TTC549 (cell line): Measurements from ENCODE around the gene MOXD1.

Experiments
- FAIRE-seq: peaks from 2 replicates; lab custom pipeline; 2012; peaks lifted over from hg19 to GRCh38; lab: Jason Lieb, UNC

MOXD1 gene

DNA sequence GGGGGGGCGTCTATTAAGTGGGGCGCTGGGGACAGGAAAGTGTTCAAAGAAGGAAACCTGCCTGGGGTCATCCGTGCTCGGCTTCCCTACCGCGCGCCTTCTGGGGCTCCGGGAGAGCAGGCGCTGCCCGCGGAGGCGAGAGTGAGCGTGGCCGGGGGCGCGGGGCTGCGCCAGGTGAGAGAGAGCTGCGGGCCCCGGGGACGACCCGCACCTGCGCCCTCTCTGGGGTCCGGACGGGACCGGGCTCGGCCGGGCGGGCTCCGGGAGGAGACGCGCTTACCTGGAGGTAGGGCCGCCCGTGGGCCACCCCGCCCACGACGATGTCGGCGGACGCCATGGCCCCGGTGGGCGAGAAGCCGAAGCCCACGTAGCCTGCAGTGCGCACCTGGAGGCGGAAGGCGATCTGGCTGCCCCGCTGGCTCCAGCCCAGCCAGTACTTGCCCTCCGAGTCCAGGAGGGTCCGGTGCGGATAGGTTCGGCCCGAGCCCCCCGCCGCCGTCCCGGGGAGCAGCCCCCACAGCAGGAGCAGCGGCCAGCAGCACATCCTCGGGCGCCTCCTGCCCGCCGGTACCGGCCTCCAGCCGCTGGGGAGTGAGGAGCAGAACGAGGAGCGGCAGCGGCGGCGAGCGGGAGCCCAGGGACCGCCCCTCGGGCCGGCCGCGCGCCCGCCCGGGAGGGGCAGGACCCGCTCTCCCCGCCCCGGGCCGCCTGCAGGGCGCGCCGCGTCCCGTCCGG, at the start of gene MOXD1:
Gene MOXD1, minus strand, starts transcription at position 593 of the 735 bp plus-strand sequence. Its CDS starts 49 bp downstream, at position 544.
- no peak for FAIRE-seq

DNA sequence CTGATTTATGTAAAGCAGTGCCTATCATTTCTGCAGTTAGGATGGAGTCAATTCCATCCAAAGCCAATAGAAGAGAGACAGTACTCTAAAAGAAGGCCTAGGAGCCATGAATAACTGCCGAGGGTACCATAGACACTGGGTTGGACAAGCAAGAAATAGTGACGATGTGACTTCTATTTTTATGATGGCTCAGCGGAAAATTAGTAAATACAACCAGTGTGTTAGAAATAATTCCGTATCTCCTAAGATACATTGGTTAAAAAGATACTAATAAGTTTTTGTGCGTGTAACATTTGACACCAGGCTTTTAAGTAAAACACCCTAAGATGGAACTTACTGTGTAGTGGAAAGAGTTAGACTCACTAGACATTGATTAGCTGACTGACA, 45.6 kb upstream of the MOXD1 start:
- FAIRE-seq, result no peak

DNA sequence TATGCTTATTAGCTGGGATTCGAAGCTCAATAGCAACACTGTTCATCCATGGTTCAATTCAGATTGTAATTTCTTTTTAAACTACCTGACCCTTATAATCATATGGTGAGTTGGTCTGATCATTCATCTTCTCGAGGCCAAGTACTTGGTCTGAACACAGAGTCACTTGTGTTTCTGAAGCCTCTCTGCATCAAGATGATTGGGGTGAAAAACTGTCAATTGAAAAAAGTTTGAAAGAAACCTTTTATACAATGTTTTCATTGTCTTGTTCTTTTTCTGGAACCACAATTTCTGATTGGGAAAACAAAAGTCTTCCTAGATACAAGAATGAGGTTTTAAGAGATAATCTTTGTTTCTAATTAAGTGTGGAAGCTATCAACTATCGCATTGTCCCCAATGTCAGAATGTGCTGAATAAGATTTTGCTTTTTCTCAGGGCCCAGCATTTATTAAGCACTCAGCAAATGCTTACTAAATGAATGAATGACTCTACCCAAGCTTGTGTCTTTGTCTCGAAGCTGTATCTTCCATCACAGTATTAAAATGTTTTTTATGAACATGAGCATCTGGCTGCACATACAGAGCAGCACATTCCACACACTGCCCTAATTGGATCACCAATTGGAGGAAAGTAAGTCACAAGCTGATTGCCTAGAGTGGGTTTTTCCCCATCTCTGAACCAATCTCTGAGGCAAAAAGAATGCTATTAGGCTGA, 45.0 kb upstream of the MOXD1 start:
- no peak for FAIRE-seq

GRCh38 chr6:132445201-132445951, 44.1 kb upstream of the MOXD1 start:
- no peak for FAIRE-seq

GRCh38 chr6:132443206-132443605, 41.9 kb upstream of the MOXD1 start:
- FAIRE-seq, result no peak

- FAIRE-seq, result no peak
Measured at GRCh38 chr6:132430110-132430509, 28.8 kb upstream of the MOXD1 start.

DNA sequence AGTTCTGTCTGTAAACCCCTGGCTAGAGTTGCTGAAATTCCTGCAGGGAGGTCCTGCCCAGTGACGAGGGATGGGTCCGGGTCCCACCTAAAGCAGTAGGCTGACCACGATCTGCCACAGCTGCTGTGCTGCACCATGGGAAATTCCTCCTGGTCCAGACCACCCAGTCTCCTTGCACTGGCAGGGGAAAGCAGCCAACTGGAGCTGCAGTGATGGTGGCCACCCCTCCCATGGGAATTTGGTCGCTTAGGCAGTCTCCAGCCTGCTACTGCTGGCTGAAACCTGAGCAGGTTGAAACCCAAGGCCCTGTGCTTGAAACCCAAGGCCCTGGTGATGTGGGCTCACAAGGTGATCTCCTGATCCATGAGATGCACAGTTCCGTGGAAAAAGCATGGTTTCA, 23.9 kb upstream of the MOXD1 start:
- FAIRE-seq, result no peak

GRCh38 chr6:132423839-132424238, 22.6 kb upstream of the MOXD1 start:
- no peak for FAIRE-seq

DNA sequence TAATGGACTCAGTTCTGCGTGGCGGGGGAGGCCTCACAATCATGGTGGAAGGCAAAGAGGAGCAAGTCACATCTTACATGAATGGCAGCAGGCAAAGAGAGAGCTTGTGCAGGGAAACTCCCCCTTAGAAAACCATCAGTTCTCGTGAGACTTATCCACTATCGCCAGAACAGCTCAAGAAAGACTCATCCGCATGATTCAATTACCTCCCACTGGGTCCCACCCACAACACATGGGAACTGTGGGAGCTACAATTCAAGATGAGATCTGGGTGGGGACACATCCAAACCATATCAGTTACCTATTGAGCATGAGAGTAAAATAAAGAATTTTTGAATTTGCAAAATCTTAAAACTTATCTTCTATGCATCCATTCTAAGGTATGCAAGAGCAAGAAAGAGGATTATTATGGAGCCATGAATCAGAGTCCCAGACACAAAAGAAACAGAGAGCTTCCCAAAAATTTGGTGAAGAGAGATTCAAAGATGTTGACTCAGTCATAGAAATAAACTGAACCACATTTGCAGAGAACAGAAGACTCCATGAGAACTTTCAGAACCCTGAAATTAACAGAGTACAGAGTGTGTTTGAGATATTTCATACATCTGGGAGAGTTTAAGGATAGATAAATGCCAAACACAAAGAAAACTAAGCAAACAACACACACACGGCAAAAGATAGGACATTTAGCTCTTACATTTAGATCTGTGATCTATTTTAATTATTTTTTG, 17.1 kb upstream of the MOXD1 start:
- no peak for FAIRE-seq

GRCh38 chr6:132414761-132415160, 13.5 kb upstream of the MOXD1 start:
- FAIRE-seq, result no peak

DNA sequence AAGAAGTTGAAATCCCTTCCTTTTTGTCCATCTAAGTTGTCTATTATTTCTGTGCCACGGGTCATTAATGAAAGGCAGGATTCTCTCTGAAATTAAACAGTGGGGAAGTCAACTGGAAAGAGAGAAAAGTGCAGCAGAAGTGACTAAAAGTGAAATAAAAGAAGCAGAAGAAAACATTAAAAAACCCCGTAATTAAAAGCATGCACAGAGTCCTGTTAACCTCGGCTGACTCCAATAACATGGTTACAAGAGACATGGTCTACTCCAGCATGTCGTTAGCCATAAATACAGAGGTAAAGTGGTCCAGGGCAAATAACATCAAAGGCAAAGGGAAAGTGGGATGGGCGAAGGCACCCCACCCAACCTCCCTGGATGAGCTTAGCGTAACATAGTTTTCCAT, 13.0 kb upstream of the MOXD1 start:
- FAIRE-seq, result no peak

- FAIRE-seq, result no peak
Measured at GRCh38 chr6:132413499-132413802, 12.2 kb upstream of the MOXD1 start.

DNA sequence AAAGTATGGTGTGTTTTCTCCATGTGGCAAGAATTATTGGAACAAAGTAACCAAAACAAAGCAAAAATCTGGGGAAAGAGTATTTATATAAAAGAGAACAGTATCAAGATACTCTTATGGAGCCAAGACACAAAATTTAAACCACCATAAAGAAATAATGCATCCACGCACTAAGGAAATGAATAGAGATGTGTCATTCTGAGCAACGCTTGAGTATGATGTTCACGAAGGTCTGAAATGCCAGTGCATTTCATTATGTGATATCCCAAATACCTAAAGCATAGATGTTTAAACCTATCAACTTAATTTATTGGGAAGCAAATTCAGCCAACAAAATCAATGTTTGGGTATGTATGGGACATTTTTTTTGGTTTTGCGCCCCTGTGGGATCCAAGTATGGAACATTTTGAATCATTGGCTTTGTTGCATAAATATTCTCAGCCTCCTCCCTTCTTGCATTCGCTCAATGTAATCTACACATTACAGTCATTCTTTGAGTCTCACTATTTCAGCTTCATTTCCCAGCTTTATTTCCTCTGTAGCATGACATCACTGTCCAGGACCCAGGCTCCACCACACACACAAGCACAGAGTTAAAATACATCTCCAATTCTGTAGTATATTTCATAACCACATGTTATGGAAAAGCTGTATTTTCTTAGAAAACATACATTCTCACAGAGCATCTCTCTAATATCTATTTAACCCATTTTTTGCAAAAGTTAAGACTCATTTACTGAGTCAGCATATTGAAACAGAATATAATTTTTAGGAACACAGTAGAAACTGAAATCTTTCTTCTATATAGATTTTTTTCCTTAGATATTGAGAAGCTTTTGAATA, 11.6 kb upstream of the MOXD1 start:
- no peak for FAIRE-seq

DNA sequence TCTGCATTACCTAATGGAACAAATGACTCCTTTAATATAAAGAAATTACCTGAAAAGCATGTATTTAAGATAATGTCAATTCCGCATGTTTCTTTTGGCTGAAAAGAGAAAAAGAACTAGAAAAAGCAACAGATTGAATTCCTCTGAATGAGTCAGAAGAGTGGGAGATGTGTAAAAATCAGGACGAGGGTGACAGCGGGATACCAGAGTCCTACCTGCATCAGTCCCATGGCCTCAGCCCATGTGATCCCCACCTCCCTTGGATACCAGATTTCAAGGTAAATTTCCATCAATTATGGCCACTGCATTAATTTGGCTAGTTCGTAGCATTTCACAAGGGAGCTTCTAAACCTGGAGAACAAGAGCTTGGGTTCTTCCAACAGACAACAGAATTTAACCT, 10.0 kb upstream of the MOXD1 start:
- FAIRE-seq, result no peak

GRCh38 chr6:132410830-132411229, 9.6 kb upstream of the MOXD1 start:
- no peak for FAIRE-seq

- FAIRE-seq, result no peak
Measured at GRCh38 chr6:132405143-132405915, 4.1 kb upstream of the MOXD1 start.

- FAIRE-seq, result no peak
Measured at GRCh38 chr6:132404736-132405135, 3.5 kb upstream of the MOXD1 start.

DNA sequence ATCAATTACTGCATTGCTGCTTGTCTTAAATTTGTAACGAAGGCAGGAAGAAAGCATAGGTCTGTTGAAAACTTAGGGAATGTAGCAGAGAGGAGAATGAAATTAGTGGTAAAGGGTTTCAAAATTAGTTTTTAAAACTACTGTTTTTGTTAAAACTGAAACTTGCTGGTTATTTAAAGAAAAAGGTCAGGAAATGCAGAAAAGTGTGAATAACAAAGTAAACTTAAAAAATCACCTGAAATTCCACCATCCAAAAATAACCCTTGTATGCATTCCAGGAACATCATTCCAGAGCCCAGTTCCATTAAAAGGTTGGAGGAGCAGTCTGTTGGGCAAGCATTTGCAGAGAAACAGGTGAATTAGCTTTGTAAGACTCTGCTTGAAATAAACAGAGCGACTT, 3.1 kb upstream of the MOXD1 start:
- no peak for FAIRE-seq

- no peak for FAIRE-seq
Measured at GRCh38 chr6:132401618-132402285, 477 bp upstream of the MOXD1 start.

- no peak for FAIRE-seq
Measured at GRCh38 chr6:132400555-132400882, 756 bp downstream of the MOXD1 start.
